Measurements from ENCODE around the gene TUBGCP3.

Gene TUBGCP3

DNA sequence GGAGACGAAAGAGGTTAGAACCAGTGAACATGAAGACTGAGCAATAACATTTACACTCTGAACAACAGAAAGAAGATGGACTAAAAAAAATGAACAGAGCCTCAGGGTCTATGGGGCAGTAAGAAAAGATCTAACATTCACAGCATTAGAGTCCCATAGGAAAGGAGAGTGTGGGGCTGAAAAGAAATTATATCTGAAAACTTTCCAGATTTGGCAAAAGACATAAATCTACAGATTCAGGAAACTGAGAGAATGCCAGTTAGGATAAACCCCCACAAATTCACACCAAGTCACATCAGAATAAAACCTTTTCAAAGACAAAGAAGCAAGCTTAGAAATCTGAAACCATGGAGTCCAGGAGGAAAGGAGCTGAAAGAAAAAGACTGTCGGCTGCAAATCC lies 20.3 kb upstream of the TUBGCP3 start:
- no peaks in the 10 kb centered on the region for H3K79me2 ChIP-seq (ENCODE audit: insufficient read depth, low read length)
- no peak overlapping the region for H2AFZ ChIP-seq (ENCODE audit: low read depth, low read length, severe bottlenecking)
- no peaks in the 10 kb centered on the region for H3F3A ChIP-seq (ENCODE audit: insufficient read depth)
- no peaks in the 10 kb centered on the region for H3K36me3 ChIP-seq (ENCODE audit: low read length)
- H3K9me2 ChIP-seq (replicated peaks; ENCODE audit: insufficient read depth, low read length), result no peaks in the 10 kb centered on the region
- H3K4me3 ChIP-seq (ENCODE audit: insufficient read depth, low read length, poor library complexity, severe bottlenecking), result no peak overlapping the region
- H3K9me3 ChIP-seq (ENCODE audit: insufficient read depth, low read length), result no peaks in the 10 kb centered on the region
- no peaks in the 10 kb centered on the region for H4K20me1 ChIP-seq (ENCODE audit: low read depth, low read length)
- H3K9ac ChIP-seq (ENCODE audit: low read length), result no peak overlapping the region
- TF ChIP-seq, protein P1, sequence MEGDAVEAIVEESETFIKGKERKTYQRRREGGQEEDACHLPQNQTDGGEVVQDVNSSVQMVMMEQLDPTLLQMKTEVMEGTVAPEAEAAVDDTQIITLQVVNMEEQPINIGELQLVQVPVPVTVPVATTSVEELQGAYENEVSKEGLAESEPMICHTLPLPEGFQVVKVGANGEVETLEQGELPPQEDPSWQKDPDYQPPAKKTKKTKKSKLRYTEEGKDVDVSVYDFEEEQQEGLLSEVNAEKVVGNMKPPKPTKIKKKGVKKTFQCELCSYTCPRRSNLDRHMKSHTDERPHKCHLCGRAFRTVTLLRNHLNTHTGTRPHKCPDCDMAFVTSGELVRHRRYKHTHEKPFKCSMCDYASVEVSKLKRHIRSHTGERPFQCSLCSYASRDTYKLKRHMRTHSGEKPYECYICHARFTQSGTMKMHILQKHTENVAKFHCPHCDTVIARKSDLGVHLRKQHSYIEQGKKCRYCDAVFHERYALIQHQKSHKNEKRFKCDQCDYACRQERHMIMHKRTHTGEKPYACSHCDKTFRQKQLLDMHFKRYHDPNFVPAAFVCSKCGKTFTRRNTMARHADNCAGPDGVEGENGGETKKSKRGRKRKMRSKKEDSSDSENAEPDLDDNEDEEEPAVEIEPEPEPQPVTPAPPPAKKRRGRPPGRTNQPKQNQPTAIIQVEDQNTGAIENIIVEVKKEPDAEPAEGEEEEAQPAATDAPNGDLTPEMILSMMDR (IDR thresholded peaks at IDR 0.05; ENCODE audit: insufficient read depth, low read length, poor library complexity, severe bottlenecking), result no peak
- TF ChIP-seq EZH2phosphoT487 (conservative IDR thresholded peaks at IDR 0.05; ENCODE audit: low read length), result no peak
- no peak overlapping the region for H3K27ac ChIP-seq (ENCODE audit: low read depth, low read length)
- no peak overlapping the region for H3K4me2 ChIP-seq (ENCODE audit: low read depth, low read length, poor library complexity, severe bottlenecking)
- no peaks in the 10 kb centered on the region for H3K27me3 ChIP-seq (ENCODE audit: low read length)

DNA sequence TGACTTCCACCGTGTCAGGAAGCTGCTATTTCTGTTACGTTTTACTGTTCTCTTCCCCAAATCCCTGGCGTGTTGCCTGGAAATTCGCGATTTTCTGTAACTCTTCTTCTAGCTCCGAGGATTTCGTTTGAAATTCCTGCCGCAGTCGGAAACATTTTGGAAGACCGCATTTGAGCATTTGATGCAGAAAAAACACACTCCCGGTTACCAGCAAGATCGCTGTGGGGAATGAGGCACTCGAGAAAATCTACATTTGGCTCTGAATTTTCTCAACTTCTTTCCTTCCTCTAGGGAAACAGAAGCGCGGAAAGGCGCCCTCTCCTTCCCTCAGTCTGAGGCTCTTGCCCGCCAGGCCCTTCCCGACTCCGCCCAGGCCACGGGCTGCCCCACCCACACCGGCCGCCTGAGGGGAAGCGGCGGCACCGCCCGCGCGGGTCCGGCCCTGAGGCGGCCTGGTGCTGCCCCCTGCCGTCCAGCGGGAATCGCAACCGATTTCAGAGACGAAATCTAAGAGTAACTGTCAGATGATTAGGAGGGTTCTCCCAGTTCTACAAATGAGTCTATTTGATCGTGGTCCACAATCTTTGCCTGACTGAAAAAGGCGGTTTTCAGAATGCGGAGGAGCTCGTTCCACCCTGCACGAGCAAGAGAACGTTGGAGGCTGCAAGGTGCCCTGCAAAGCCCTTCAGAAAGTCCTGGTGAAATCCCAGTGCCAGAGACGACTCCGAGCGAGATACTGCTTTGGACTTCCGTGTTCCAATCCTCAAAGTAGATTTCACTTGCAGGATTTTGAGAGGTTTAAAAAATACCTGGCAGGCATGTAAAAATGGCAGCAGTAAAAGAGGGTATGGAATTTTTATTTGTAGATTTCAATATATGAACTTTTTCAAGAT lies 18.4 kb upstream of the TUBGCP3 start:
- Histone ChIP-seq H3K9me3 (ENCODE audit: insufficient read depth, low read length) (no peaks in the 10 kb centered on the region), H3K9me2 (replicated peaks; ENCODE audit: insufficient read depth, low read length) (no peaks in the 10 kb centered on the region), H3K4me3 (ENCODE audit: insufficient read depth, low read length, poor library complexity, severe bottlenecking) (peak overlapping the region; percentile 41), H4K20me1 (ENCODE audit: low read depth, low read length) (no peaks in the 10 kb centered on the region), H3K9ac (ENCODE audit: low read length) (peak overlapping the region; percentile 45), H3K79me2 (ENCODE audit: insufficient read depth, low read length) (no peaks in the 10 kb centered on the region), H3K4me2 (ENCODE audit: low read depth, low read length, poor library complexity, severe bottlenecking) (peak overlapping the region; percentile 54), H3K36me3 (ENCODE audit: low read length) (no peaks in the 10 kb centered on the region), H2AFZ (ENCODE audit: low read depth, low read length, severe bottlenecking) (peak overlapping the region; percentile 90), H3K27me3 (ENCODE audit: low read length) (no peaks in the 10 kb centered on the region), H3F3A (ENCODE audit: insufficient read depth) (no peaks in the 10 kb centered on the region), H3K27ac (ENCODE audit: low read depth, low read length) (no peak overlapping the region)
- no peak for TF ChIP-seq EZH2phosphoT487 (conservative IDR thresholded peaks at IDR 0.05; ENCODE audit: low read length)
- TF ChIP-seq, protein P1 (IDR thresholded peaks at IDR 0.05; ENCODE audit: insufficient read depth, low read length, poor library complexity, severe bottlenecking), result peak; percentile 92

DNA sequence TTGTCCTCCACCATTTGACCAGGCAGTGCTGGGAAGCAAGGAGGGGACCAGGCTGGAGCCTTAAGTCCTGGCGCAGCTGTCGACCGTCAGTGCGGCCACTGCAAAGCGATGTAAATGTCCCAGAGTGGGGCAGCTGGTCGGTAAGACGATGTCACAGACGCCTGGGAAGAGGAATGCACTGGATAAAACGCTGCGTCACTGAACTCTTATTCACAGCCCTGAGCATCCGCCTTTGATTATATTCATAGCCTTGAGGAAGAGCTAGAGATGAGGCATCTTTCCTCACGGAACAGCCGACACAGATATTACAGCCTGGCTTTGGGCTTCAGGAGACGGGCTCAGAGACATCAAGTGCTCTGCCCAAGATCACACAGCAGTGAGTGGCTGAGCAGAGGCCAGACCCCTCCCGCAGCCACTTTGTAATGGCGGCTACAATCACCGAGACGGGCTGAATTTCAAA lies 17.6 kb upstream of the TUBGCP3 start:
- H3K9me2 ChIP-seq (replicated peaks; ENCODE audit: insufficient read depth, low read length), result no peaks in the 10 kb centered on the region
- peak overlapping the region; percentile 45; the same call in 1 of the 2 replicates for H3K9ac ChIP-seq (ENCODE audit: low read length)
- H2AFZ ChIP-seq (ENCODE audit: low read depth, low read length, severe bottlenecking), result peak overlapping the region; percentile 90
- H3K9me3 ChIP-seq (ENCODE audit: insufficient read depth, low read length), result no peaks in the 10 kb centered on the region
- H3K27ac ChIP-seq (ENCODE audit: low read depth, low read length), result no peak overlapping the region
- no peaks in the 10 kb centered on the region for H4K20me1 ChIP-seq (ENCODE audit: low read depth, low read length)
- no peaks in the 10 kb centered on the region for H3K27me3 ChIP-seq (ENCODE audit: low read length)
- H3K4me3 ChIP-seq (ENCODE audit: insufficient read depth, low read length, poor library complexity, severe bottlenecking), result peak overlapping the region; percentile 41
- no peaks in the 10 kb centered on the region for H3K36me3 ChIP-seq (ENCODE audit: low read length)
- no peaks in the 10 kb centered on the region for H3F3A ChIP-seq (ENCODE audit: insufficient read depth)
- no peaks in the 10 kb centered on the region for H3K79me2 ChIP-seq (ENCODE audit: insufficient read depth, low read length)
- peak overlapping the region; percentile 54 for H3K4me2 ChIP-seq (ENCODE audit: low read depth, low read length, poor library complexity, severe bottlenecking)
- TF ChIP-seq, protein P1 (IDR thresholded peaks at IDR 0.05; ENCODE audit: insufficient read depth, low read length, poor library complexity, severe bottlenecking), result no peak
- TF ChIP-seq EZH2phosphoT487 (conservative IDR thresholded peaks at IDR 0.05; ENCODE audit: low read length), result no peak

All from SU-DHL-6 (cell line).